Upper lobe of right lung (tissue), 1 donor: ENCODE measurements around the gene FOXO3. TPM values are rescaled to one million over a fixed set of nuclear protein-coding genes. Genes with fewer than 3 reads are reported as not detected.

Source experiments
- ATAC-seq: fragments of 200-7000 bp; cut with Tn5 transposase; one replicate; pipeline ENCODE4 v1.9.1; 2020; ENCODE audit warnings: mild to moderate bottlenecking, moderate library complexity
- DNase-seq: peaks from one replicate; pipeline ENCODE4 v3.0.0-alpha.2; 2020
- H3K27ac ChIP-seq: fragments of 200-600 bp; one replicate; pipeline ENCODE4 v1.8.0; 2022
- H3K27me3 ChIP-seq: fragments of 200-600 bp; one replicate; pipeline ENCODE4 v1.8.0; 2022; ENCODE audit warnings: mild to moderate bottlenecking
- H3K36me3 ChIP-seq: fragments of 200-600 bp; one replicate; pipeline ENCODE4 v1.8.0; 2022
- H3K4me1 ChIP-seq: fragments of 200-600 bp; one replicate; pipeline ENCODE4 v1.8.0; 2022
- H3K4me3 ChIP-seq: fragments of 200-600 bp; one replicate; pipeline ENCODE4 v1.8.0; 2022; ENCODE audit warnings: mild to moderate bottlenecking
- H3K9me3 ChIP-seq: fragments of 200-600 bp; one replicate; pipeline ENCODE4 v1.8.0; 2022
- CTCF ChIP-seq: fragments of 200-600 bp; IDR thresholded peaks from one replicate; pipeline ENCODE4 v1.8.0; 2022; ENCODE audit warnings: antibody characterized with exemption
- intact Hi-C: fragments of 100-400 bp; cut with DNase I; formaldehyde crosslinking; loops from one replicate; pipeline ENCODE4 v1.11.0; 2022
- total RNA-seq: library from RNA; stranded (reverse); fragmentation: NEBNext Ultra II Directional; extraction: Animal tissue kit (Norgen Biotek cat#: 25700); gene quantifications from one replicate; pipeline ENCODE4 v1.2.1, GENCODE V29; 2021
- donor health status: DM: no; HTN: yes; CAD: no; lungs with severe emphysema.

FOXO3 gene
- total RNA-seq, 1 donor from 2014 or later = 73.6 TPM

DNA sequence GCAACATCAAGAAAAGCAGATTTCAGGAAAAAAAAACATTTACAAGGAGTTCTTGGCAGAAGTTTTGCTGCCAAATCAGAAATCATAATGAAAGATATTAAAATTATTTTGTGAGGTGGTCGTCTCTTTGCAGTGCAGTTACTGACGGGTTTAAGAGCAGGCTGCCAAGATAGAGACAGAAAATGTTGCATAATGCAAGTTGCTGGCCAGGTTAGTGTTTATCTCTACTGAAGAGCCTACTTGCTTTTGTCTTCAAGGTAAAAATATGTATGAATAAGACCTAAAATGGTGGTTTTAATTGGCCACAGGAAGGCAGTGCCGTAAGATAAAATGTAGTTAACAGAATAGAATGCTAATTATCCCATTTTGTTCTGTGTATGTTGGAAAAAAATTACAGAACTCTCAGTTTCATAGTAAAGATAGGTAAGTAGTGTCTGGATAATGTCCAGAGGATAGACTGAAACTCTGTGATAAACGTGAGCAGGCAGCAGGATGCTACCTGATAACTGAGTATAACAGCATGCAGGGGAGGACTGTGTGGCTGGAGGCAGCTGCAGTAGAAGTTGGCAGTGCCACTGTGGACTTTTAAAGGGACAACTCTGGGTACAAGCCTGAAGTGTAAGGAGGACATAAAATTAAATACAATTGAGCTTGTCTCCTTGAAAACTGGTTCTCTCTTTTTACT lies 13.9 kb downstream of the FOXO3 start:
- ATAC-seq = no peak
- Histone ChIP-seq H3K4me1 (peaks cover 67% of the 10 kb centered on the region), H3K27ac (peak overlapping the region; percentile 34)

DNA sequence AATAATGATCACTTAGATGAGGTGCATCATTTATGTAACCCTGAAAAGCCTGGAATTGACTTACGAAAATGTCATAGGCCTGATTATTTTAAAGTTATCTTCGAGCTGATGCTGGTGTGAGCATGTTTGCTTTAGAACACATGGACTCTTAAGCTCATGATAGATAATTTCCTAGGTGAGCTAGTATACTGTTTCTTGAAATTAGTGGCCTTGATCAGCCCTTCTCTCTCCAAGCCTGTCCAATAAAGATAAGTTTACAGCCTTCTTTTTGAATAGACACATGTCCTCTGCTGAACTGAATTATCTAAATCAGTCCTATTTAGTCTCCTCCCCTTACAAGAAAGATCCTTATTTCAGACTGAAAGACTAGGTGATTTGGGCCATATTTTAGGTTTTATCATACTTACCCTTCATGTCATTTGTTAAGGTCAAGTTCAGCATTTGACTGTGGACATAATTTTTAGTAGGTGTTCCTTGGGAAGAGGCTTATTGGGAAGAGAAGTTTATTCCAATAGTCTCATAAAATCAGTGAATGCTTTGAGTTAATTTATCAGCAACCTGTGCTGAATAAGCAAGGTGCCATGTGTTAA lies 15.3 kb downstream of the FOXO3 start:
- Histone ChIP-seq H3K4me1 (peaks cover 66% of the 10 kb centered on the region), H3K4me3 (no peak overlapping the region), H3K9me3 (no peaks in the 10 kb centered on the region), H3K27ac (peak overlapping the region; percentile 8), H3K36me3 (peaks cover 28% of the 10 kb centered on the region), H3K27me3 (no peaks in the 10 kb centered on the region)
- ATAC-seq (no peak), DNase-seq (no peak)
- no peak for TF ChIP-seq CTCF
- intact Hi-C loops = no loop called here

More for the DNA sequence above, 13.9 kb downstream of the FOXO3 start:
- no peak for DNase-seq
- Histone ChIP-seq H3K36me3 (peaks cover 42% of the 10 kb centered on the region), H3K4me3 (no peak overlapping the region), H3K9me3 (no peaks in the 10 kb centered on the region), H3K27me3 (no peaks in the 10 kb centered on the region)
- intact Hi-C loops = no loop called here
- no peak for TF ChIP-seq CTCF

GRCh38 chr6:108576709-108577108 lies 16.0 kb downstream of the FOXO3 start:
- peaks cover 21% of the 10 kb centered on the region for H3K36me3 ChIP-seq
- no peak for TF ChIP-seq CTCF
- peaks cover 68% of the 10 kb centered on the region for H3K4me1 ChIP-seq
- DNase-seq = no peak
- H3K9me3 ChIP-seq = no peaks in the 10 kb centered on the region
- intact Hi-C loops = no loop called here
- peak overlapping the region; percentile 8 for H3K27ac ChIP-seq
- H3K4me3 ChIP-seq = no peak overlapping the region
- ATAC-seq = peak; percentile 48
- H3K27me3 ChIP-seq = no peaks in the 10 kb centered on the region

DNA sequence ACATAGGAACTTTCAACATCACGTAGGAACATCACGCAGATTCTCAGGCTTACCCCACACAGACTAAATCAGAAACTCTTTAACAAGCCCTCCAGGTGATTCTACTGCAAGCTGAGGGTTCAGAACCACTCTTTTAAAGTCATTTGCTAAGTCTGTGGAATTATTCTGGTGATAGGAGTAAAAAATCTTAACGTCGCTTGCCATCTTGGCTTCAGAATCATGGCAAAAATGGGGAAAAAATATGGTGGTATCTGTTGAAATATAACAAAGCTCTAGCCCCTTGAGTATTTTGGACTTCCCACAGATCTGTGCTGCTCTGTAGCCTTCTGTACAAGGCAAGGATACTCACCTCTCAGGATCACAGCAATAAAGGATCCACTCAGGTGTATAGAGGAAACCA lies 17.4 kb downstream of the FOXO3 start:
- Histone ChIP-seq H3K4me1 (peaks cover 78% of the 10 kb centered on the region), H3K27ac (no peak overlapping the region), H3K27me3 (no peaks in the 10 kb centered on the region), H3K9me3 (no peaks in the 10 kb centered on the region), H3K4me3 (no peak overlapping the region), H3K36me3 (peaks cover 10% of the 10 kb centered on the region)
- DNase-seq (no peak), ATAC-seq (no peak)
- no peak for TF ChIP-seq CTCF
- intact Hi-C loops = no loop called here

GRCh38 chr6:108578595-108579327 lies 18.0 kb downstream of the FOXO3 start:
- ATAC-seq (no peak), DNase-seq (no peak)
- H3K27me3 ChIP-seq = no peaks in the 10 kb centered on the region
- H3K9me3 ChIP-seq = no peaks in the 10 kb centered on the region
- intact Hi-C loops = no loop called here
- H3K4me1 ChIP-seq = peaks cover 84% of the 10 kb centered on the region
- TF ChIP-seq CTCF = no peak
- H3K4me3 ChIP-seq = no peak overlapping the region
- H3K36me3 ChIP-seq = peaks cover 5% of the 10 kb centered on the region
- H3K27ac ChIP-seq = peak overlapping the region; percentile 38
